Progenitor cell of endocrine pancreas (in vitro differentiated cells): ENCODE data around the gene CACNG4. TPM values are rescaled to one million over a fixed set of nuclear protein-coding genes. Genes with fewer than 3 reads are reported as not detected.

Experiments used
- DNase-seq: peaks from one replicate; pipeline ENCODE4 v3.0.0; 2021; ENCODE audit warnings: low spot score; ENCODE audit not compliant: unreplicated experiment
- H3K27ac Mint-ChIP-seq: 2 replicates; pipeline ENCODE4 v1.8.0; 2021; ENCODE audit warnings: mild to moderate bottlenecking, moderate library complexity, mixed read lengths
- H3K27me3 Mint-ChIP-seq: 2 replicates; pipeline ENCODE4 v1.8.0; 2021; ENCODE audit warnings: mixed read lengths
- H3K36me3 Mint-ChIP-seq: 2 replicates; pipeline ENCODE4 v1.8.0; 2022; ENCODE audit warnings: mixed read lengths; ENCODE audit not compliant: insufficient read depth
- H3K4me1 Mint-ChIP-seq: 2 replicates; pipeline ENCODE4 v1.8.0; 2021; ENCODE audit warnings: low read depth, mixed read lengths
- H3K4me3 Mint-ChIP-seq: 2 replicates; pipeline ENCODE4 v1.8.0; 2021; ENCODE audit warnings: low read depth, mild to moderate bottlenecking, moderate library complexity, mixed read lengths
- H3K9me3 Mint-ChIP-seq: 2 replicates; pipeline ENCODE4 v1.8.0; 2021; ENCODE audit warnings: low read depth, mixed read lengths
- total RNA-seq: library from RNA; stranded (reverse); gene quantifications from 2 replicates; pipeline ENCODE4 v1.2.1, GENCODE V29; 2021
- TF ChIP-seq, protein P1 (sequence below): fragments of 200-600 bp; sonication (generic); IDR thresholded peaks from one replicate; pipeline ENCODE4 v1.5.0; 2021; ENCODE audit warnings: antibody characterized with exemption, mild to moderate bottlenecking; ENCODE audit not compliant: unreplicated experiment

Gene CACNG4
- total RNA-seq, 1 donor from 2014 or later: 6.5 TPM

GRCh38 chr17:67008101-67008500, 43.6 kb downstream of the CACNG4 start:
- H3K27ac Mint-ChIP-seq: no peak overlapping the region
- no peaks in the 10 kb centered on the region for H3K9me3 Mint-ChIP-seq
- H3K36me3 Mint-ChIP-seq: no peaks in the 10 kb centered on the region
- no peak overlapping the region for H3K4me3 Mint-ChIP-seq
- H3K27me3 Mint-ChIP-seq: peaks cover 2% of the 10 kb centered on the region
- H3K4me1 Mint-ChIP-seq: no peaks in the 10 kb centered on the region
- DNase-seq: no peak
- TF ChIP-seq, protein P1, sequence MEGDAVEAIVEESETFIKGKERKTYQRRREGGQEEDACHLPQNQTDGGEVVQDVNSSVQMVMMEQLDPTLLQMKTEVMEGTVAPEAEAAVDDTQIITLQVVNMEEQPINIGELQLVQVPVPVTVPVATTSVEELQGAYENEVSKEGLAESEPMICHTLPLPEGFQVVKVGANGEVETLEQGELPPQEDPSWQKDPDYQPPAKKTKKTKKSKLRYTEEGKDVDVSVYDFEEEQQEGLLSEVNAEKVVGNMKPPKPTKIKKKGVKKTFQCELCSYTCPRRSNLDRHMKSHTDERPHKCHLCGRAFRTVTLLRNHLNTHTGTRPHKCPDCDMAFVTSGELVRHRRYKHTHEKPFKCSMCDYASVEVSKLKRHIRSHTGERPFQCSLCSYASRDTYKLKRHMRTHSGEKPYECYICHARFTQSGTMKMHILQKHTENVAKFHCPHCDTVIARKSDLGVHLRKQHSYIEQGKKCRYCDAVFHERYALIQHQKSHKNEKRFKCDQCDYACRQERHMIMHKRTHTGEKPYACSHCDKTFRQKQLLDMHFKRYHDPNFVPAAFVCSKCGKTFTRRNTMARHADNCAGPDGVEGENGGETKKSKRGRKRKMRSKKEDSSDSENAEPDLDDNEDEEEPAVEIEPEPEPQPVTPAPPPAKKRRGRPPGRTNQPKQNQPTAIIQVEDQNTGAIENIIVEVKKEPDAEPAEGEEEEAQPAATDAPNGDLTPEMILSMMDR: no peak

DNA sequence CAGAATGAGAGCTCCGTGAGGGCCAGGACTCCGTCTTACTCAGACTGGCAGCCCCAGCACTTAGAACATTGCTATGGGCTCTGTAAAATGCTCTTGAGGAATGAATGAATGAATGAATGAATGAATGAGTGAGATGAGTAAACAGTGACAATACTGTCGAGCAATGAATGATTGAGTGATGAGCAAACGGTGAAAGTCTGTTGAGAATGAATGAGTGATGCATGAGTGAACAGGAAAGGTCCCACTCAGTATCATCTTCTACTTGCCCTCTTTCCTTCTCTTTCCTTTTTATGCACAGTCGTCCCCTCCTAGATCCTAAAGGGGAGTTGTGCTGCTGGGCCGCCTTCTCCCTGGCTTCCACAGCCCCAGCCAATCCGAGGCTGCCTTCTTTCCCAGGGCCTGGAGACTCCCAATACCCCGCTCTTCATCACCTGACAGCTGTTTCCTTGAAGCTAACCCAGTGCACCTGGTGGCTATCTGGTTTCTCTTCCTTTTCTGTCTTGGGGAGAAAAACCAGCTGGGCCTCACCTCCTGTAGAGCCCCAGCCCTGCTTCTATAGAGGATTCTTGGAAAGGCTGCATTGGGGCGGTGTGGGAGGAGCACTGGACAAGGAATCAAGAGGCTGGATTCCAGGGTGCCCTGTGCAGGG, 47.1 kb downstream of the CACNG4 start:
- Mint-ChIP-seq H3K36me3 (no peaks in the 10 kb centered on the region), H3K4me1 (no peaks in the 10 kb centered on the region), H3K4me3 (no peak overlapping the region), H3K27me3 (peaks cover 2% of the 10 kb centered on the region), H3K27ac (no peak overlapping the region), H3K9me3 (peaks cover 2% of the 10 kb centered on the region)
- no peak for DNase-seq
- TF ChIP-seq, protein P1: no peak

GRCh38 chr17:67013891-67014290, 49.4 kb downstream of the CACNG4 start:
- Mint-ChIP-seq H3K4me1 (peaks cover 10% of the 10 kb centered on the region), H3K4me3 (no peak overlapping the region)

GRCh38 chr17:67015001-67015400, 50.5 kb downstream of the CACNG4 start:
- Mint-ChIP-seq H3K27ac (no peak overlapping the region), H3K27me3 (peaks cover 3% of the 10 kb centered on the region), H3K4me1 (peaks cover 12% of the 10 kb centered on the region), H3K9me3 (peaks cover 2% of the 10 kb centered on the region), H3K4me3 (no peak overlapping the region), H3K36me3 (no peaks in the 10 kb centered on the region)
- TF ChIP-seq, protein P1: no peak
- DNase-seq: no peak

More at GRCh38 chr17:67013891-67014290, 49.4 kb downstream of the CACNG4 start:
- TF ChIP-seq, protein P1: no peak
- DNase-seq: no peak
- Mint-ChIP-seq H3K36me3 (no peaks in the 10 kb centered on the region), H3K9me3 (peaks cover 2% of the 10 kb centered on the region), H3K27ac (no peak overlapping the region), H3K27me3 (peaks cover 3% of the 10 kb centered on the region)

- TF ChIP-seq, protein P1: no peak
- no peak overlapping the region for H3K4me3 Mint-ChIP-seq
- DNase-seq: no peak
- peaks cover 3% of the 10 kb centered on the region for H3K27me3 Mint-ChIP-seq
- peaks cover 12% of the 10 kb centered on the region for H3K4me1 Mint-ChIP-seq
- no peak overlapping the region for H3K27ac Mint-ChIP-seq
- H3K36me3 Mint-ChIP-seq: no peaks in the 10 kb centered on the region
- peaks cover 2% of the 10 kb centered on the region for H3K9me3 Mint-ChIP-seq
Observed at GRCh38 chr17:67016039-67016762, 51.7 kb downstream of the CACNG4 start.
